ENCODE data around the gene ECE1.
"Not testable (repeated sequence)": the region's sequence is repeated elsewhere in the genome, so short reads cannot be mapped to it uniquely, and the experiment has no call there.

ECE1 gene

DNA sequence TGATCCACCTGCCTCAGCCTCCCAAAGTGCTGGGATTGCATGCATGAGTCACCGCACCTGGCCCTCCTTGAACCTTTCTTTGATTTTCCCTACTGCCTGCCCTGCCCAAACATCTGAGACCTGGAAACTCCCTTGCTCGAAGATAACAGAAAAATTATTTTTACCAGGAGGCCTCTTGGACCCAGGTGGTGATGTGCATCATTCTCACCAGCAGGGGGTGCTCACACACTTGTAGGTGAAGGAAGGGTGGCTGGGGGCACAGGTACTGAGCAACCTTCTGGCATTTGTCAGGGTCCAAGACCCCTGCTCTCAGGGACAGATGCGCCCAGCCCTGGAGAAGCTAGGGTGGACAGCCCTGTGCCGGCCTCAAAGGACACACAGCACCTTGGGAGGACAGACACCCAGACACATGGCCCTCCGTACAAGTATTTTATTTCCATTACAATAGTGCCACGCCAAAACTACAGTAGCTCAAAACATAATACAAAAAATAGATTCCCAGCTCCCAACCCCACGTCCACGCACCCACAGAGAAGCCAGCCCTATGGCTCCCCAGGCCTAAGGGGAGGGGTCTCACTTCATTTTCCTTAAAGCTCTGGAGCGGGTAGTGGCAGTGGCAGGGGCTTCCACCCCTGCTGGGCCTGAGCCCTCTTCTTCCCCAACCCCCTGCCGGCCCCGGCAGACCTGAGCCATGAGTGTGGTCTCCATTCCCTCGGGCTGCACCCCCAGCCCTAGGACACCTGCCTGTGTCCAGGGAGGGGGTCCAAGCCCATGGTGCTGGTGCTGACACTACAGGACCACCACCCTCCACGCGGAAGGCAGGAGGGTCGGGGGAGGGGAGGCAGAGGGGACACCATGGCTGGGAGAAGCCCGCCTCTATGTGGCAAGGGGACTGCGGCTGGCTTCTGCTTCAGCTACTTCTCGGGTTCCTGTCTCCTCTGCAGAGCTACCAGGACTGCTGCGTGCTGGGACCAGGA lies 73.1 kb downstream of the ECE1 start:
- DNase-seq = peak; percentile 72

DNA sequence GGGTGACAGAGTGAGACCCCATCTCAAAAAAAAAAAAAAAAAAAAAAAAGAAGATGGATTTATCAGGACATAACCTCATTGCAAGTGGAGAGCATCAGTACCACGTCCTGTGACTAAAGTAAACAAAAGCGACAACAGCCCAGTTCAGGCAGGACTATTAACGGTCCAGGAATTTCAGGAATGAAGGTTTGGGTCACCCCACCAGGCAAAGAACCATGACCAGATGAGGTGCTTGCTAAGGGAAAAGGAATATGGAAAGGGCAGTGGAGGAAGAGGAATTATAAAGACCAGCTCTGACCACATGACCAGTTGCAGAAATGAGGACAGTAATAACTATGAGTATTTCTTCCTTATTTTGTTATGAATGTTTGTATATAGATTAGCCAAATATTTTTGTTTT lies 78.1 kb downstream of the ECE1 start:
- DNase-seq = no peak

DNA sequence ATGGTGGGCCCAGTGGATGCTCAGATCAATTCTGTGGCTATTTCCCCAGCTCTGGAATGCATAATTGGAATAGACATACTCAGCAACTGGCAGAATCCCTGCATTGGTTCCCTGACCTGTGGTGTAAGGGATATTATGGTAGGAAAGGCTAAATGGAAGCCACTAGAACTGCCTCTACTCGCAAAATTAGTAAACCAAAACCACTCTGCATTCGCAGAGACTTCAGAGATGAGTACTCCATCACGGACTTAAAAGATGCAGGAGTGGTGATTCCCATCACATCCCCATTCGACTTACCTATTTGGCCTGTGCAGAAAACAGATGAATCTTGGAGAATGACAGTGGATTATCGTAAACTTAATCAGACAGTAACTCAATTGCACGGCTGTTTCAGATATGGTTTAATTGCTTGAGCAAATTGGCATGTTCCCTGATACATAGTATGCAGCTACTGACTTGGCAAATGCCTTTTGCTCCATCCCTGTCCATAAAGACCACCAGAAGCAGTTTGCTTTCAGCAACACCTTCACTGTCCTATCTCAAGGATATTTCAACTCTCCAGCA lies 82.0 kb downstream of the ECE1 start:
- not testable (repeated sequence) for DNase-seq

DNA sequence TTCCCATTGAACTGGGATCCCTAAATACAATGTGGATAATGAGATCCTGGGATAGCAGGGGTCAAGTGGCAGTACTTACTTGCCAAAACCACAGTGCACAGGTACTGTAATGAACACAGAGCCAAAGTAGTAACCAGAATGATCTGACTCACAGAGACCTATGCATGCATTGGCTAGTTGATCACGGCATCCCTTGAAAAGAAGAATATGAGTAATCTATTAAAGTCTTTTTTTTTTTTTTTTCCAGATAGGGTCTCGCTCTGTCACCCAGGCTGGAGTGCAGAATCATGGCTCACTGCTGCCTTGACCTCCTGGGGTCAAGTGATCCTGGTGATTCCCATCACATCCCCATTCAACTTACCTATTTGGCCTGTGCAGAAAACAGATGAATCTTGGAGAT lies 84.1 kb downstream of the ECE1 start:
- no peak for DNase-seq

DNA sequence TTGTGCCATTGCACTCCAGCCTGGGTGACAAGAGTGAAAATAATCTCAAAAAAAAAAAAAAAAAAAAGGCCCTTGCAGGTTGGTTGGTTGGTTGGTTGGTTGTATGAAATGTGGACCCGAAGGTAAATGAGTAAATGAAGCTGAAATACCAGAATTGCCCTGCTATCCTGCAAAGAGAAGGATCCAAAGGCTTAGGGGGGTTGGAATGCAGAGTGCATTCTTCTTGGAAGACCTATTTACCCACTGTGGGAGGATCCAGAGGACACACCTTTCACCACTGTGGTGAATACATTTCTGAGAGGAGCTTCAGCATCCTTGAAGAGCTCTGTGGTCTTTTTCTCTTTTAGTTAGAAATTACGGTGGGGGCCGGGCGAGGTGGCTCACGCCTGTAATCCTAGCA lies 84.8 kb downstream of the ECE1 start:
- DNase-seq = no peak

DNA sequence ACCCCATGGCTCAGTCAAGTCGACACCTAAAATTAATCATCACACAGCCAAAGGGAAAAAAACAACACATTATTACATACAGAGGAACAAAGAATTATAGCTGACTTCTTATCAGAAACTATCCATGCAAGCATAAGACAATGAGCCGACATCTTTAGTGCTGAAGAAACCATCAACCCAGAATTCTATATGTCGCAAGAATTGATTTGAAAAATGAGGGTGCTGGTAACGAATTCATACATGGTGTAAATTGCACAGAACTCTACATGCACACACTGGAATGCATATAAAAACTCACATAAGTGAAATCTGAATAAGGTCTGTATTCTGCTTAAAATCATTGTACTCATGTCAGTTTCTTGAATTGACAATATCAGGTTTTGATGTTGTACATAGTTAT lies 88.6 kb downstream of the ECE1 start:
- DNase-seq = no peak

DNA sequence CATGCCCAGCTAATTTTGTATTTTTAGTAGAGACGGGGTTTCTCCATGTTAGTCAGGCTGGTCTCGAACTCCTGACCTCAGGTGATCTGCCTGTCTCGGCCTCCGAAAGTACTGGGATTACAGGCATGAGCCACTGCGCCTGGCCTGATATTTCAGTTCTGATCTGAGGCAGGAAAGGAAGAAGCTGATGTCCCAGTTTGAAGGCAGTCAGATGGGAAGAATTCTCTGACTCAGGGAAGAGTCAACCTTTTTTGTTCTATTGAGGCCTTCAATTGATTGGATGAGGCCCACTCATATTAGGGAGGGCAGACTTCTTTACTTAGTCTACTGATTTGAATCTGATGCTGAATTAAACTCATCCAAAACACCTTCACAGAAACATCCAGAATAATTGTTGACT lies 89.0 kb downstream of the ECE1 start:
- not testable (repeated sequence) for DNase-seq

DNA sequence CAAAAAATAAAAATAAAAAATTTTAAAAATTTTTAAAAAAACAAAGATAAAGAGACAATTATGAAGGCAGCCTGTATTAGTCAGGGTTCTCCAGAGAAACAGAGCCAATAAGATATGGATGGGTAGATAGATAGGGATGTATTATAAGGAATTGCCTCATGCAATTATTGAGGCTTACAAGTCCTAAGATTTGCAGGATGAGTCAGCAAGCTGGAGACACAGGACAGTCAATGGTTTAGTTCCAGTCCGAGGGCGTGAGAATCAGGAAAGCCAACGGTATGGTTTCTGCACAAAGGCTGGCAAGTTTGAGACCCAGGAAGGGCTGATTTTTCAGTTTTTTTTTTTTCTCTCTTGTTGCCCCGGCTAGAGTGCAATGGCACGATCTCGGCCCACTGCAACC lies 89.5 kb downstream of the ECE1 start:
- no peak for DNase-seq

DNA sequence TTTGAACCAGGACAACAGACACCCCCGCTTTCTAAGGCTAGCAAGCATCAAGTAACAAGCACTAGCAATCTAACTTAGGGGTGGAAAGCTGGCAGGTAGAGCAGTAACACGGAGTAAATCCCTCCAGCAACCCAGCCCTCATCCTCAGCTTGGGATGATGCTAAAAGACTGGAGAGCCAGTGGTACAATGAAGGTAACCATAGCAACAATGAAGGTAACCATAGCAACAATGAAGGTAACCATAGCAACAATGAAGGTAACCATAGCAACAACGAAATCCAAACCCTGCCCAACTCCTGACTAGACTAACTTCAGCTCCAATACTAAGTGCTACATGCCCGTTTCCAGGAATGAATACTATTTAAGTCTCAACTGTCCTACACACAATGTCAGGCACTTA lies 91.3 kb downstream of the ECE1 start:
- no peak for DNase-seq

DNA sequence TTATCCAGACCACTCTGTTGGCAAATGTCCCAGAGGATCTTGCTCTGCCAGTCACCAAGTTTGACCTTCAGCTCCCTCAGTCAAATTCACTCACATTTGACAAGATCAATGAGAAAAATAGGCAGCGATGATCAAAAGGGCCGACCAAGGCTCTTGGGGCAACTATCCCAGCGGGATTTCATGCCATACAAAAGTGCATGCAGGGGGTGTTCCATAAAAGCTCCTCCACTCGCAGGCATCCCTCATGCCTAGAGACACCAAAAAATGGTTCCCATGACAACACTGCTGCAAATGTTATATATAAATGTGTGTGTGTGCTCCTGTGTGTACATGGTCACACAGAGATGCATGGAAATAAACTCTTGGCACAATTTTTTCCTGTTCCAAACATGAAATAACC lies 97.4 kb downstream of the ECE1 start:
- DNase-seq = no peak

DNA sequence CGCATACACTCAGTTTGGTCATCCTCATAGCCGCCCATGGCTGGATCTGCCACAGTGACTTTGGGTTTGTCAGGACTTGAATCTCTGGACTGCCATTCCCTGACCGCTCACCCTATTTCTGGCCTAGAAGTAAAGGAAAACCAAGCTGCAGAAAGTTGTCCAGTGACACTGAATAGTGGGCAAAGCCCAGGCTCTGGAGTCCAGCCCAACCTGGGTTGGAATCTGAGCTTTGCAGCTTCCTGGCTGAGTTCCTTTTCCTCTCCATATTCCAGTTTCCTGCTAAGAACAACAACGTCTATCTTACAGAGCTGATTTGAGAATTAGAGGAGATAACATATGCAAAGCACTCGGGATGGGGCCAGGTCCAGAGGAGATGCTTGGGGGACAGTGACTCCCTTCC lies 98.0 kb downstream of the ECE1 start:
- no peak for DNase-seq

DNA sequence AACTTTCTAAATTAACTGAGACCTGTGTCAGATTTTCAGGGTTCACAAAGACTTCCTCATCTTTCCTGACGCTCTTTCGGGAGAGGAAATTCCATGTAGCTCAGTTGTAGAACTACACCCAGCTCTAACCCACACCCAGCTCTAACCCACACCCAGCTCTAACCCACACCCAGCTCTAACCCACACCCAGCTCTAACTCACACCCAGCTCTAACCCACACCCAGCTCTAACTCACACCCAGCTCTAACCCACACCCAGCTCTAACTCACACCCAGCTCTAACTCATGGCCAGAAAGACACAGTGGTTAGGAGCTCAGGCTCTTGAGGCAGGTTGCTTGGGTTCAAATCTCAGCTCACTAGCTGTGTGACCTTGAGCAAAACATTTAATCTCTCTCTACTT lies 99.5 kb downstream of the ECE1 start:
- DNase-seq = not testable (repeated sequence)

DNA sequence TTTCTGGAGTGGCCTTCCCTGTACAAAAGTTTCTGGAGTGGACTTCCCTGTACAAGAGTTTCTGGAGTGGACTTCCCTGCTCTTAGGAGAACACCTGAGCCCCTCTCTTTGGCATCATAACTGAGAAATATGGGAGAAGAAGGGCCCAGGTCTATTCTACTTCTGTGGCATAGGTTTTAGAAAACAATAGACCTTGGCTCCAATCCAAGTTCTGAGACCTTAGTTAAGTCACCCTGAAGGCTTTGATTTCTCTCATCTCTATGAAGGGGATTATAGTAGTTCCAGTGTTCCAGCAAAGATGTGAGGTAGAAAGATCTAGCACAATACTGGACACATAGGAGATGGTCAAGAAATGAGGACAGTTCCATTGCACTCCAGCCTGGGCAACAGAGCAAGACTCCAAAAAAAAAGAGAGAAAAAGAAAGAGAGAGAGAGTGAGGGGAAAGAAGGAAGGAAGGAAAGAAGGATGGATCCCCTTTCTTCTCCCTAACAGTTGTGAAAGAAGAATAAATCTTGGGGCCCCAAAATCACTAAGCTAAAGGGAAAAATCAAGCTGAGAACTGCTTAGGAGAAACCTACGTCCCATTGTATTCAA lies 100.3 kb downstream of the ECE1 start:
- DNase-seq = no peak

DNA sequence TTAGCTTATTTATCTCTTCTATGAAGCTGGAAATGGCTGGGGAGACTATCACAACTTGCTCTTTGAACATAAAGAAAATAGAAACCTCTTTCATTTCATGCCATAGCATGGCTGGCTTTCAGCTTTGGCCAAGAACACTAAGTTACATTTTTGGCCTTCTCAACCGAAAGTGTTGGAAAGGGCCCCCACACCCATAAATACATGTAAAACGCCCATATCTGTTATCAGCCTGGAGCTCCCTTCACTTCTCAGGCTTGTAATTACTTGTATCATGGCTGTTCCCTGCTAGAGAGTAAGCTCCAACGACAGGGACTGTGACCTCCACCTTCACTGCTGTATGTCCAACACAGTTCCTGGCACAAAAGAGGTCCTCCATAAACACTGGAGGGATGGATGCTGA lies 100.8 kb downstream of the ECE1 start:
- DNase-seq = no peak

DNA sequence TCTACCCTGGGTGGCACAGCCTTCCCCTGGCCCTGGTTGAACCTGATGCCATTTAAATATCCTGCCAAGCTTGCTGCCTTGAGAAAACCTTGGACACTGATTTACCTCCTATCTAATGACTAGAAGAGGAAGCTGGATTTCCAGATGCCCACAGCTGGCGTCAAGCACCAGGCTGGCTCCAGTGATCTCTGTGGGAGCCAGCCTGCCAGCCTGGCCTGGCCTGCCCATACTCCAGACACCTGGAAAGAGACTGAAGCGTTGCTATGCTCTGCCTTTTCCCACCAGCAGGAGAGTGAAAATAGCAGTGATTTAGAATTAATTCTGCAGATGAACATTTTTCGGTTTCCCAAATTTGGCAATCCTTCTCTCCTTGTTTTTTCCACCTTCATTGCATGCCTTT lies 102.0 kb downstream of the ECE1 start:
- no peak for DNase-seq

DNA sequence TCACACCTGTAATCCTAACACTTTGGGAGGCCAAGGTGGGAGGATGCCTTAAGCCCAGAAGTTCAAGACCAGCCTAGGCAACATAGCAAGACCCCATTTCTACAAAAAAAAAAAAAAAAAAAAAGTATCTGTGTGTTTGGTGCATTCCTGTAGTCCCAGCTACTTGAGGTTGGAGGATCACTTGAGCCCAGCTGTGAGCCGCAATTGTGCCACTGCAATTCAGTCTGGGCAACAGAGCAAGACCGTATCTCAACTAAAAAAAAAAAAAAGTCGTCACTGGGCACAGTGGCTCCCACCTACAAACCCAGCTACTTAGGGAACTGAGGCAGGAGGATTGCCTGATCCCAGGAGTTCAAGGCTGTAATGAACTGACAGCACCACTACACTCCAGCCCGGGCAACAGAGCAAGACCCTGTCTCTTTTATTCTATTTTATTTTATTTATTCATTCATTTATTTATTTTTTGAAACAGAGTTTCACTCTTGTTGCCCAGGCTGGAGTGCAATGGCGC lies 105.0 kb downstream of the ECE1 start:
- DNase-seq = no peak

DNA sequence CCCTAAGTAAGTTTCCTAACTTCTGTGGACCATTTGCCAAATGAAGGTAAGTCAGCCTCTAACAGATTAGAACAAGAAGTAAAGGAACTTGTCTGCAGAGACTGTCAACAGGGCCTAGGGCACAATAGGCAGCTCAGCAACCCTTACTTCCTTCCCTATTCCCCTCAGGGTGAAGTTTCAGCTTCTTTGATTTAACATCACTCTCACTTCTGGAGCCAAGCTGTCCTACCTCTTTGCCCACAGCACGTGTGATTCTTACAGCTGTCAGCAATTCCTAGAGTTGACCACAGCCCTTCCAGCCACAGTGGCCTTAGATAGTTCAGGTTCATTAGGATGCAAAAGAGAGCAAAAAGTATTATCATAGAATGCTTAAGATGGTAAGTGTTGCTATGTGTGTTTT lies 106.0 kb downstream of the ECE1 start:
- DNase-seq = no peak

DNA sequence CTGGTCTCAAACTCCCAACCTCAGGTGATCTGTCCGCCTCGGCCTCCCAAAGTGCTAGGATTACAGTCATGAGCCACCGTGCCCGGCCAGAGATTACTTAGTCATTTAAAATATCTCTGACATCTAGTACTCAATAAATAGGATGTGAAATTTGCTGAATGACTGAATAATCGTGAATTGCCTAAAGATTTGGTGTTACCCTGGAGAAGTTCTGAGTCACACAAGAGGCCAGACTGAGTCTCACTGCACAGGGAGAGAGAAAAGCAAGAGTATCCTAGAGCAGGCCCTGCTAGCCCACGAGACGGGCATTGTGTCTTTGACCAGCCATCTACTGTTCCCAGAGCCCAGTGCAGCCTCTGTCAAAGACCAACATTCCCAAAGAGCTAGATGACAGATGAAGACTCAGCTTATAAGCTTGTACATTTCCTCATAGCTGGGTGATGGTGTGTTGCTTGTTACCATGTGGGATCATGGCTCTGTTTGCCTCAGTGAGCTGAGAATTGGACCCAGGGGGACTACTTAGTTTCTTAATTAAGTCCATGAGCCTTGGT lies 108.0 kb downstream of the ECE1 start:
- no peak for DNase-seq

DNA sequence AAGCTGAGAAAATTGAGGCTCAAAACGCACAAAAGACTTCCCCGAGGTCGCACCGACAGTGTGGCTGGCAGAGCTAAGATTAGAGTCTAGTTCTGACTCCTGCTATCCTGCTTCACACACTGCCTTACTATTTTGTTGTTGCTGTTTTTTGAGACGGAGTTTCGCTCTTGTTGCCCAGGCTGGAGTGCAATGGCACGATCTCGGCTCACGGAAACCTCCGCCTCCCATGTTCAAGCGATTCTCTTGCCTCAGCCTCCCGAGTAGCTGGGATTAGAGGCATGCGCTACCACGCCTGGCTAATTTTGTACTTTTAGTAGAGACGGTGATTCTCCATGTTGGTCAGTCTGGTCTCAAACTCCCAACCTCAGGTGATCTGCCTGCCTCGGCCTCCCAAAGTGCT lies 112.0 kb downstream of the ECE1 start:
- DNase-seq = not testable (repeated sequence)

DNA sequence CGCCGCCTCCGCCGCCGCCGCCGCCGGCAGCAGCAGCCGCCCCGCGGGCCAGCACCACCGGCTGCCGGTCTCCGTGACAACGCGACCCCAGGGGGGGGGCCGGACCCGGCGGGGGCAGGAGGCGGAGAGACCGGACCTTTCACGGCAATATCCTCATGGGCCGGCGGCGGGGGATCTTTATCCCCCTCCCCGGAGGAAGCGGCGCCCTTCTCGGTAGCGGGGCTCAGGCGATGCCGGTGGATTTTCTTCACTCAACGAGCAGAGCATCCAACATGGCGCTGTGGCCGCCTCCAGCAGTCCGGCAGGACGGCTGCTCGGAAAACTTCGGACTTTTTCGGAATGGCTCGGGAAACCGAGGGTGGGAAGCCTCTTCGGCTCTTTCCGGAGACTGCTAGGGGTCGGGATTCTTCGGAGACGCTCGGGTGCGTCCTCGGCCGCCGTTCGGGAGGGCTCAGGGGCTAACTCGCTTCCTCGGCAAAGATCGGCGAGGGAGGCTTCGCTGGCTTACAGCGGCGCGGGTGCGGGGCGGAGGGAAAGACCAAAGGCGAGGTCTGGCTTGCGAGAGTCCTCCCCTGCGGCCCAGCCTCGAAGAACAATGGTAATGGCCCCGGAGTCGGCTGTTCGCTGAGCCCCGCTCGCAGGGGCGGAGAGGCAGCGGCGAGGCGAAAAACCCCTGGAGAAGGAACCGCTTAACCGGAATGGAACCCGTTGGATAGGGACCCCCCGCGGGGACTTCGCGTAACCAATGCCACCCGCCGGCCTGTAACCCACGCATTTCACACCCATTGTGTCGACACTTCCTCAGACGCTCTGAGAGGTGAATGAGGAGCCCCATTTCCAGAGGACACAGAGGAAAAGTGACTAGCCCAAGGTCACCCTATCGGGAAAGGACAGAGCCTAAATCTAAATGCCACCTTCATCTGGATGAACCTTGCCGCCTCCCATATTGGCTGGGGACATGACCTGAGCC lies 113.4 kb downstream of the ECE1 start, which contains the start of gene EIF4G3:
EIF4G3 (minus strand) TSS at position 312 of the 970 bp plus-strand sequence. CDS start 174,155 bp downstream, outside the sequence.
- peak; percentile 99 for DNase-seq

DNA sequence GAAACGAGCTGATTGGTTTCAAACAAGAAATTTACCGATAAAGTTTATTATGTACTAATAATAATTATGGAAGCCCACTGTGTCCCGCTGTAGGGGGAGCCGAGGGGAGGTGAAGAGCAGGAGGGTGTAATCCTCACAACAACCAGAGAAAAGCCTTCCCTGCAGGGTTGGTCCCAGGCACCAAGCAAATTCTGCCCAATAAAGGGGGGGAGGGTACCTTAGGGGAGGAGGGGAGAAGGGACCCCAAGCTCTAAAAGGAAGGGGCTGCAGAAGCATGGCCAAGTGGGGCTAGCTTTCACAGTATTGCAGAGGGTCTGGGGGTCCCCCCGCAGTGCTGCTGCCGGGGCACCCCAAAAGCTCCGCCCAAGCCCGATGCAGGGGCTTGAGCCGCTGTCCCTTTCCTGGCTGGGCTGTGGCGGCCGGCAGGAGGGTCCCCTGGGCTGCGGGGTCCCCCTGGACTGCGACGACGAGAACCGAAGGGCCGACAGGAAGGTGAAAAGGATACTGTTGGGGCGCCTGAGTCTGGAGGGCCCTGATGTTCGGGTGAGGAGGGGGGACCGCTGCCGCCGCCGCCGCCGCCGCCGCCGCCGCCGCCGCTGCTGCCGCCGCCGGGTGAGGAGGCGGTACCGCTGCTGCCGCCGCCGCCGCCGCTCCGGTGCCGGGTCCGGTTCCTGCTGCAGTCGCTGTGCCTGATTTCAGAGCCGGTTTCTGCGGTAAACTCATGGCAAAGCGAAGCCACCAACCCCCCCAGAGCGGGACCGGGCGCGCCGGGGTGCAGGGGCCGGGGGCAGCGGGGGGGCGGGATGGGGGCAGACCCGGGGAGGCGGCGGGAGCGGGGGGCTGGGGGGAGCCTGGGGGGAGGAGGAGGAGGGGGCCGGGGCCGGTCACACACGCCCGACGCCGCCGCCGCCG lies 114.3 kb downstream of the ECE1 start:
- DNase-seq = peak; percentile 62

All from islet precursor cell (in vitro differentiated cells).